ENCODE results near the gene ICAM5.
"Not testable (repeated sequence)": the region's sequence is repeated elsewhere in the genome, so short reads cannot be mapped to it uniquely, and the experiment has no call there.

The ICAM5 gene

DNA sequence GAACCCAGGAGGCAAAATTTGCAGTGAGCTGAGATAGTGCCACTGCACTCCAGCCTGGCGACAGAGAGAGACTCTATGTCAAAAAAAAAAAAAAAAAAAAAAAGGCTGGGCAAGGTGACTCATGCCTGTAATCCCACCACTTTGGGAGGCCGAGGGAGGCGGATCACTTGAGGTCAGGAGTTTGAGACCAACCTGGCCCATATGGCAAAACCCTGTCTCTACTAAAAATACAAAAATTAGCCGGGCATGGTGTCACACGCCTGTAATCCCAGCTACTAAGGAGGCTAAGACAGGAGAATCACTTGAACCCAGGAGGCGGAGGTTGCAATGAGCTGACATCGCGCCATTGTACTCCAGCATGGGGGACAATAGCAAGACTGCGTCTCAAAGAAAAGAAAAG lies 47.0 kb downstream of the ICAM5 start:
- not testable (repeated sequence) for DNase-seq

DNA sequence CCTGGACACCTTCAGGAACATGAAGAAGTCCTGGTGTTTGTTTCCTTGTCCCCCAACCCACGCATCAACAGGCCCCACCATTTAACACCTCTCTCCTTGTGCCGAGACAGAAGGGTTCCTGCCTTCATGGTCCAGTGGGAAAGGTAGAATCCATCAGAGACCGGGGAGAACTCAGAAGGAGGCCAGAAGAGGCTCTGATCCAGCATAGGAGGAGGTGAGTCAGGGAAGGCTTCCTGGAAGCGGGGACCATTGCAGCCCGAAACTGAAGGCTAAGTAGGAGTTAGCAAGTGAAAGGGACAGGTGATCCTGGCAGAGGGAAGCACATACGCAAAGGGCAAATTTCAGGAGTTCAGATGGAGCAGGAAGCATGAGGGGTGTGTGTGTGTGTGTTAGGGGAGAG lies 49.2 kb downstream of the ICAM5 start:
- DNase-seq: no peak

DNA sequence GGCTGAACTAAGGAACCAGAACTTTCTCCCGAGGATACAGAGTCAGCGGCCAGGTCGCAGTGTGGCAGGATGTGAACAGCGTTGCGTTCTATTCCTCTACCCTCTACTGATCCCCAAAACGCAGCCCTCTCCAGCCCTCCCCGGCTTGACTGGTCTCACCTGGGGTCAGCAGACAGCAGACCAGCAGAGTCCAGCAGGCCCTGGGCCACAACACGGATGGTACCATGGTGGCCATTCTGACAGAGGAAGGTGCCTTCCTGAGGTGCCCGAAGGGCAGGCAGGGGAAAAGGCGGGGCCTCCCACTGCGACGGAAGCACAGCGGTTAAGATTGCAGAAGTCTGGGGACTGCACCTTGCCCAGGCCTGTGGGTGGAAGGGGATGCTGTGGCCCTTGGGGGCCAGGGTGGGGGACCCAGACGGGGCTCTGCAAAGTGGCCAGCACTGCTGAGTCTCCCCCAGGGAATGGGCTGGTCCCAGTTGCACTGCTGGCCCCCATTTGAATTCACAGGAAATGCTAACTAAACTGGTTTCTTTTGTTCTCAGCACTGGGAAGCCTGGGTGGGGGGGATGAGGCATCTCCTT lies 49.7 kb downstream of the ICAM5 start, which contains the start of gene ICAM3:
Gene ICAM3, minus strand, starts transcription at position 245 of the 581 bp plus-strand sequence. Its CDS starts 10 bp downstream, at position 235.
- no peak for DNase-seq

DNA sequence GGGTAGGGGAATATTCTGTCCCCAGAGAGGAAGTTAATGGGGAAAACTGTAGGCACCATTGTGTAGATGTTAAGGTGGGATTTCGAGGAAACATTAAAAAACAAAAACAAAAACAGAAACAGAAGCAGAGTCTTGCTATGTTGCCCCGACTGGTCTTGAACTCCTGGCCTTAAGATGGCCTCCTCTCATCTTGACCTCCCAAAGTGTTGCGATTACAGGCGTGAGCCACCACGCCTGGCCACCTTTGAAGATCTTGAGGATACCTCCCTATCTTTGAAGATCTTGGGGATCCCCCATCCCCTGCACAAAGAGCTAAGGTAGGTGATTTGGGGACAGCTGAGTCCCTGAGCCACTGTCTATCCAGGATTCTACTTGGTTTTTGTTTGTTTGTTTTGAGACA lies 50.2 kb downstream of the ICAM5 start:
- DNase-seq: no peak

DNA sequence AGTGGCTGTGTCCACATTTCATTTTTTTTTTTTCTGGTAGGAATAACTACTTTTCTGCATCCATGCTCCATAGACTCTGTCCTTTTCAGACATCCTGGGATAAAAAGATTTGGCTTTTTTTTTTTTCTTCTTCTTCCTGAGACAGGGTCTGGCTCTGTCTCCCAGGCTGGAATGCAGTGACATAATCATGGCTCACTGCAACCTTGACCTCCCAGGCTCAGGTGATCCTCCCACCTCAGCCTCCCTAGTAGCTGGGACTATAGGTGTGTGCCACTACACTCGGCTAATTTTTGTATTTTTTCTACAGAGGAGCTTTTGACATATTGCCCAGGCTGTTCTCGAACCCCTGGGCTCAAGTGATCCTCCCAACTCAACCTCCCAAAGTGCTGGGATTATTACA lies 53.7 kb downstream of the ICAM5 start:
- DNase-seq: no peak

DNA sequence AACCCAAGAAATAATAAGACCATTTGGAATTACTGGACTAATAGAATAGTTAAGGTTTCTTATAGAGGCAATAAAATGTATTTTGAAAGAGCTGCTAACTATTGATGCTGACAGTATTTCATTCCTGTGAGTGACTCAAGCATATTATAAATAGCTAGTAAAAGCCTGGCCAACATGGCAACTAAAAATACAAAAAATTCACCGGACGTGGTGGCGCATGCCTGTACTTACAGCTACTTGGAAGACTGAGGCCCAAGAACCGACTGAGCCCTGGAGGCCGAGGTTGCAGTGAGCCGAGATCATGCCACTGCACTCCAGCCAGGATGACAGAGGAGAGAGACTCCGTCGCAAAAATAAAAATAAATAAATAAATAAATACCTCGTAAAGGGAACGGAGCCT lies 55.0 kb downstream of the ICAM5 start:
- peak in 10 of 56 donors; percentile 3 to 56 (median 12) for DNase-seq
